ENCODE measurements around the gene ALX1.

DNA sequence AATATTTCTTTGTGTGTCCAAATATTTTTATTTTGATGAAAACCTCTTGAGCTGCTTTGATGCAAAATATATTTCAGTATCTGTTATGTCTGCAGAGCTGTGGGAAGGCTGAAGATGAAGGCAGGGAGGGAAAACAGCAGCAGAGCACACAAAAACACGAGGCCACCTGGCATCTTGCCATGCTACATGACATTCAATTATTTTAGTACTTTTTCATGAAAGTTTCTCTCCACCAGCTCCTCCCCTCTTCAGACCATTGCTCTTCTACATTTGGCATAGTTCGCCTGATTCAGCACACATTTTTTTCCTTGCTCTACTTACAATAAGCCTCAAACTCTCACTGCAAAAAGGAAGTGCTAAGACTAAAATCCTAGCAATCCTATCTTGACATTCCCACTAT is 4.6 kb upstream of the ALX1 start:
- TF ChIP-seq, protein P1, sequence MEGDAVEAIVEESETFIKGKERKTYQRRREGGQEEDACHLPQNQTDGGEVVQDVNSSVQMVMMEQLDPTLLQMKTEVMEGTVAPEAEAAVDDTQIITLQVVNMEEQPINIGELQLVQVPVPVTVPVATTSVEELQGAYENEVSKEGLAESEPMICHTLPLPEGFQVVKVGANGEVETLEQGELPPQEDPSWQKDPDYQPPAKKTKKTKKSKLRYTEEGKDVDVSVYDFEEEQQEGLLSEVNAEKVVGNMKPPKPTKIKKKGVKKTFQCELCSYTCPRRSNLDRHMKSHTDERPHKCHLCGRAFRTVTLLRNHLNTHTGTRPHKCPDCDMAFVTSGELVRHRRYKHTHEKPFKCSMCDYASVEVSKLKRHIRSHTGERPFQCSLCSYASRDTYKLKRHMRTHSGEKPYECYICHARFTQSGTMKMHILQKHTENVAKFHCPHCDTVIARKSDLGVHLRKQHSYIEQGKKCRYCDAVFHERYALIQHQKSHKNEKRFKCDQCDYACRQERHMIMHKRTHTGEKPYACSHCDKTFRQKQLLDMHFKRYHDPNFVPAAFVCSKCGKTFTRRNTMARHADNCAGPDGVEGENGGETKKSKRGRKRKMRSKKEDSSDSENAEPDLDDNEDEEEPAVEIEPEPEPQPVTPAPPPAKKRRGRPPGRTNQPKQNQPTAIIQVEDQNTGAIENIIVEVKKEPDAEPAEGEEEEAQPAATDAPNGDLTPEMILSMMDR (IDR thresholded peaks at IDR 0.05; ENCODE audit: poor library complexity) = no peak
- no peak for TF ChIP-seq EZH2phosphoT487 (IDR thresholded peaks at IDR 0.05; ENCODE audit: low read depth, severe bottlenecking, unreplicated experiment)
